H9 (cell line): ENCODE results near the gene ANKRD36C. TPM values are rescaled to one million over a fixed set of nuclear protein-coding genes. Genes with fewer than 3 reads are reported as not detected.
"Not testable (repeated sequence)": the region's sequence is repeated elsewhere in the genome, so short reads cannot be mapped to it uniquely, and the experiment has no call there.

Source experiments
- DNase-seq: peaks from one replicate; pipeline ENCODE4 v3.0.0-alpha.2; 2017
- H2AFZ ChIP-seq: one replicate; pipeline ENCODE4 v1.6.1; 2013; ENCODE audit warnings: mild to moderate bottlenecking, low read length, control low read depth, moderate library complexity
- H2AK5ac ChIP-seq: 2 replicates; pipeline ENCODE4 v1.6.1; 2013; ENCODE audit warnings: low read length, control low read depth, mixed read lengths; ENCODE audit not compliant: insufficient read length
- H2BK120ac ChIP-seq: one replicate; pipeline ENCODE4 v1.6.1; 2013; ENCODE audit warnings: low read depth, mild to moderate bottlenecking, low read length, control low read depth, inconsistent platforms; ENCODE audit not compliant: poor library complexity, severe bottlenecking
- H2BK12ac ChIP-seq: 2 replicates; pipeline ENCODE4 v1.6.1; 2013; ENCODE audit warnings: low read length, control low read depth, mixed read lengths, low read depth; ENCODE audit not compliant: insufficient read length
- H2BK15ac ChIP-seq: 2 replicates; pipeline ENCODE4 v1.6.1; 2013; ENCODE audit warnings: low read depth, low read length, control low read depth
- H2BK20ac ChIP-seq: one replicate; pipeline ENCODE4 v1.6.1; 2013; ENCODE audit warnings: low read depth, mild to moderate bottlenecking, low read length, control low read depth, inconsistent platforms; ENCODE audit not compliant: poor library complexity, severe bottlenecking
- H2BK5ac ChIP-seq: 2 replicates; pipeline ENCODE4 v1.6.1; 2013; ENCODE audit warnings: low read length, control low read depth, mixed read lengths; ENCODE audit not compliant: insufficient read length
- H3K14ac ChIP-seq: 2 replicates; pipeline ENCODE4 v1.6.1; 2013; ENCODE audit warnings: low read length, control low read depth; ENCODE audit not compliant: insufficient read depth
- H3K18ac ChIP-seq: 2 replicates; pipeline ENCODE4 v1.6.1; 2013; ENCODE audit warnings: low read depth, mild to moderate bottlenecking, mixed read lengths, low read length, control low read depth; ENCODE audit not compliant: insufficient read length
- H3K23ac ChIP-seq: 2 replicates; pipeline ENCODE4 v1.6.1; 2013; ENCODE audit warnings: low read length, control low read depth, mixed read lengths, low read depth; ENCODE audit not compliant: insufficient read length
- H3K23me2 ChIP-seq: 2 replicates; pipeline ENCODE4 v1.6.1; 2013; ENCODE audit warnings: low read depth, mild to moderate bottlenecking, mixed read lengths, low read length, control low read depth; ENCODE audit not compliant: insufficient read length, poor library complexity, severe bottlenecking
- H3K27ac ChIP-seq: 2 replicates; pipeline ENCODE4 v1.5.1; 2013; ENCODE audit warnings: low read length, control low read depth, mixed read lengths, low read depth; ENCODE audit not compliant: insufficient read length
- H3K27me3 ChIP-seq: 2 replicates; pipeline ENCODE4 v1.6.1; 2013; ENCODE audit warnings: low read length, control low read depth, inconsistent platforms; ENCODE audit not compliant: insufficient read depth
- H3K4ac ChIP-seq: 2 replicates; pipeline ENCODE4 v1.6.1; 2013; ENCODE audit warnings: low read depth, mild to moderate bottlenecking, control low read depth, inconsistent platforms, low read length, moderate library complexity
- H3K4me1 ChIP-seq: 2 replicates; pipeline ENCODE4 v1.6.1; 2013; ENCODE audit warnings: low read length, control low read depth, inconsistent platforms; ENCODE audit not compliant: insufficient read depth
- H3K4me2 ChIP-seq: 2 replicates; pipeline ENCODE4 v1.6.1; 2013; ENCODE audit warnings: low read length, control low read depth, mixed read lengths; ENCODE audit not compliant: insufficient read length, insufficient read depth
- H3K56ac ChIP-seq: 2 replicates; pipeline ENCODE4 v1.6.1; 2013; ENCODE audit warnings: low read depth, mild to moderate bottlenecking, mixed read lengths, low read length, control low read depth; ENCODE audit not compliant: insufficient read length
- H3K79me1 ChIP-seq: 2 replicates; pipeline ENCODE4 v1.6.1; 2013; ENCODE audit warnings: low read depth, mild to moderate bottlenecking, moderate library complexity, low read length, control low read depth, inconsistent platforms; ENCODE audit not compliant: insufficient read depth, poor library complexity, severe bottlenecking
- H3K79me2 ChIP-seq: 2 replicates; pipeline ENCODE4 v1.6.1; 2013; ENCODE audit warnings: low read length, control low read depth, inconsistent platforms; ENCODE audit not compliant: insufficient read depth
- H3K9ac ChIP-seq: 2 replicates; pipeline ENCODE4 v1.6.1; 2013; ENCODE audit warnings: low read length, control low read depth, mixed read lengths; ENCODE audit not compliant: insufficient read length; ENCODE audit errors: extremely low read depth
- H3K9me3 ChIP-seq: one replicate; pipeline ENCODE4 v1.6.1; 2013; ENCODE audit warnings: low read depth, low read length, inconsistent platforms; ENCODE audit not compliant: control insufficient read depth
- H3T11ph ChIP-seq: one replicate; pipeline ENCODE4 v1.6.1; 2013; ENCODE audit warnings: mild to moderate bottlenecking, low read length, control low read depth, inconsistent platforms
- H4K20me1 ChIP-seq: one replicate; pipeline ENCODE4 v1.6.1; 2013; ENCODE audit not compliant: control insufficient read depth, insufficient read length, insufficient read depth
- H4K5ac ChIP-seq: 2 replicates; pipeline ENCODE4 v1.6.1; 2013; ENCODE audit warnings: low read depth, mild to moderate bottlenecking, mixed read lengths, low read length, control low read depth; ENCODE audit not compliant: insufficient read length
- H4K8ac ChIP-seq: replicated peaks from 2 replicates; pipeline ENCODE4 v1.6.1; 2013; ENCODE audit warnings: low read length, control low read depth, mixed read lengths, low read depth; ENCODE audit not compliant: insufficient read length
- H4K91ac ChIP-seq: 2 replicates; pipeline ENCODE4 v1.6.1; 2013; ENCODE audit warnings: low read depth, mild to moderate bottlenecking, moderate library complexity, mixed read lengths, low read length, control low read depth; ENCODE audit not compliant: insufficient read length
- H3K27ac Mint-ChIP-seq, 3 experiments: 2 replicates in 2 of 3; 3 replicates in 1 of 3; pipeline ENCODE4 v1.8.0; 2020 to 2021; ENCODE audit warnings: mixed read lengths in 3 of 3, mild to moderate bottlenecking in 1 of 3, moderate library complexity in 1 of 3
- H3K27me3 Mint-ChIP-seq: 2 replicates; pipeline ENCODE4 v1.8.0; 2021; ENCODE audit warnings: low read depth, mild to moderate bottlenecking, moderate library complexity, mixed read lengths
- H3K36me3 Mint-ChIP-seq, 3 experiments: 2 replicates in 2 of 3; 3 replicates in 1 of 3; pipeline ENCODE4 v1.8.0; 2020 to 2021; ENCODE audit warnings: low read depth in 3 of 3, mixed read lengths in 3 of 3; ENCODE audit not compliant: insufficient read depth in 1 of 3
- H3K4me1 Mint-ChIP-seq, 2 experiments: 2 replicates each; pipeline ENCODE4 v1.8.0; 2020; ENCODE audit warnings: mixed read lengths in 2 of 2
- H3K4me3 Mint-ChIP-seq, 2 experiments: 2 replicates in 1 of 2; 3 replicates in 1 of 2; pipeline ENCODE4 v1.8.0; 2020 to 2021; ENCODE audit warnings: mild to moderate bottlenecking in 2 of 2, mixed read lengths in 2 of 2, moderate library complexity in 1 of 2
- H3K9me3 Mint-ChIP-seq, 2 experiments: 2 replicates in 1 of 2; 3 replicates in 1 of 2; pipeline ENCODE4 v1.8.0; 2020; ENCODE audit warnings: mild to moderate bottlenecking in 2 of 2, mixed read lengths in 2 of 2, moderate library complexity in 1 of 2
- WGBS: extraction: QIAGEN DNeasy Blood & Tissue Kit; methylation state at CpG from one replicate; pipeline ENCODE4 v1.1.7; 2013; ENCODE audit warnings: missing lambda C conversion rate, low lambda C conversion rate, mixed read lengths; ENCODE audit not compliant: insufficient read length; ENCODE audit errors: extremely low coverage; 5-methylcytosine and 5-hydroxymethylcytosine counted together
- total RNA-seq: library from RNA; stranded (reverse); gene quantifications from 2 replicates; pipeline ENCODE4 v1.2.1, GENCODE V29; 2021

The ANKRD36C gene
- total RNA-seq, 1 experiment from 2014 or later: 8.2 TPM

- no CpG with 5 or more reads among the region's 3 CpGs for WGBS
- peaks cover 35% of the 10 kb centered on the region for H3K9me3 ChIP-seq
- H3K36me3 Mint-ChIP-seq: peaks cover 26 to 47% (median 45%) of the 10 kb centered on the region in 3 experiments
Measured at GRCh38 chr2:95824218-95824617, 167.4 kb downstream of the ANKRD36C start.

DNA sequence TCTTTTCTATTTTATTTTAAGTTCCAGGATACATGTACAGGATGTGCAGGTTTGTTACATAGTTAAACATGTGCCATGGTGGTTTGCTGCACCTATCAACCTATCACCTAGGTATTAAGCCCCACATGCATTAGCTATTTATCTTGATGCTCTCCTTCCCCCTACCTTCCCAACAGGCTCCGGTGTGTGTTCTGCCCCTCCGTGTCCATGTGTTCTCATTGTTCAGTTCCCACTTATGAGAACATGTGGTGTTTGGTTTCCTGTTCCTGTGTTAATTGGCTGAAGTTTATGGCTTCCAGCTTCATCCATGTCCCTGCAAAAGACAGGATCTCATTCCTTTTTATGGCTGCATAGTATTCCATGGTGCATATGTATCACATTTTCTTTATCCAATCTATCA is 174.1 kb downstream of the ANKRD36C start:
- peaks cover 14% of the 10 kb centered on the region for H3K9me3 ChIP-seq
- not testable (repeated sequence) for H2AFZ ChIP-seq, H4K8ac ChIP-seq, H3K27ac ChIP-seq, H3K4me2 ChIP-seq, H3T11ph ChIP-seq, H3K23ac ChIP-seq, H4K5ac ChIP-seq, H3K4me1 ChIP-seq, H3K23me2 ChIP-seq, H2BK15ac ChIP-seq, H2BK20ac ChIP-seq, H2BK12ac ChIP-seq, H3K4me3 Mint-ChIP-seq, H4K91ac ChIP-seq, H3K27me3 ChIP-seq, H3K9ac ChIP-seq, H4K20me1 ChIP-seq, H3K4me1 Mint-ChIP-seq, H2AK5ac ChIP-seq, DNase-seq, H3K4ac ChIP-seq, H3K18ac ChIP-seq, H3K27ac Mint-ChIP-seq, H2BK5ac ChIP-seq, H3K79me2 ChIP-seq, H3K79me1 ChIP-seq, H3K14ac ChIP-seq, H3K56ac ChIP-seq, H2BK120ac ChIP-seq
- H3K36me3 Mint-ChIP-seq: peaks cover 24 to 45% (median 33%) of the 10 kb centered on the region in 3 experiments; a peak in 6 of 7 replicates
- no CpG with 5 or more reads among the region's 2 CpGs for WGBS
- peaks cover 60 to 83% of the 10 kb centered on the region in 2 experiments for H3K9me3 Mint-ChIP-seq
- peaks cover 39% of the 10 kb centered on the region for H3K27me3 Mint-ChIP-seq

More at GRCh38 chr2:95824218-95824617, 167.4 kb downstream of the ANKRD36C start:
- not testable (repeated sequence) for H4K5ac ChIP-seq, H4K91ac ChIP-seq, H3K56ac ChIP-seq, H3K4me2 ChIP-seq, H3T11ph ChIP-seq, H2BK120ac ChIP-seq, H3K18ac ChIP-seq, H3K79me2 ChIP-seq, H3K23me2 ChIP-seq, H2BK5ac ChIP-seq, H2AFZ ChIP-seq, H3K4me3 Mint-ChIP-seq, H3K27me3 ChIP-seq, H2BK15ac ChIP-seq, H4K8ac ChIP-seq, DNase-seq, H2BK20ac ChIP-seq, H3K4me1 Mint-ChIP-seq, H2AK5ac ChIP-seq, H3K9ac ChIP-seq, H2BK12ac ChIP-seq, H4K20me1 ChIP-seq, H3K79me1 ChIP-seq, H3K14ac ChIP-seq, H3K27ac ChIP-seq, H3K4me1 ChIP-seq, H3K23ac ChIP-seq, H3K4ac ChIP-seq, H3K27ac Mint-ChIP-seq
- Mint-ChIP-seq H3K27me3 (peaks cover 41% of the 10 kb centered on the region), H3K9me3 (peaks cover 71 to 76% of the 10 kb centered on the region in 2 experiments)
